GM18909 (cell line): Measurements from ENCODE around the gene TRPM2.

Experiments used
- ATAC-seq: cut with Tn5 transposase; IDR thresholded peaks from one replicate; pipeline ENCODE4 v1.9.1; 2021; ENCODE audit warnings: mild to moderate bottlenecking; ENCODE audit not compliant: unreplicated experiment, poor library complexity

TRPM2 gene

DNA sequence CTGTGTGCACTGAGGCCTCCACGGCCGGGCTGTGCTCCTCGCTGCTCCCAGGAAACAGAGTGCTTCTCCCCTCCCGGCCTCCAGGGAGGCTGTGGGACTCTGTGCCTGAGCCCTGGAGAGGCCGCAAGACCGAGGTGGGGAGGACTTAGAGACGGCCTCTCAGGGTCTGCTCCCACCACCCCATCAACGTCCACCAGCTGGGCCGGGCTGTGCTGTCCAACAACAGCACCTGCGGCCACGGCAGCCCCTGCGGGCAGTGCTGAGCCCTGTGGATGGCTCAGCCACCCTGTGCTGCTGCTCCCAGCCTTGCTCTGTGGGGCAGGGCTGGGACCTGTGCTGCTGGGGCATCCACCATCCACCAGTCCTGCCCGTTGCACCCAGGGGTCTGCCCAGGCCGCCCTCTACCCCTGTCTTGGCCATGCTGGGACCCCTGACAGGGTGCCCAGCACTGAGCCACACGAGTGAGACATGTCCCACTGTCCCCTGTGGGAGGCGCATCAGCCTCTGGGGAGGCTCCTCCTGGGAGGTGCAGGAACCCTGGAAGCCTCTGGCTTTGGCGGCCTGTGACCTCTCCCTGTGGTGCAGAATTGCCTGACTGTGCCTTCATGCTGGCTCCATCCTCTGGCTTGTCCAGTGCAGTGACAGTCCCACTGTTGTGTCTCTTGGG lies 70.7 kb downstream of the TRPM2 start:
- no peak for ATAC-seq

DNA sequence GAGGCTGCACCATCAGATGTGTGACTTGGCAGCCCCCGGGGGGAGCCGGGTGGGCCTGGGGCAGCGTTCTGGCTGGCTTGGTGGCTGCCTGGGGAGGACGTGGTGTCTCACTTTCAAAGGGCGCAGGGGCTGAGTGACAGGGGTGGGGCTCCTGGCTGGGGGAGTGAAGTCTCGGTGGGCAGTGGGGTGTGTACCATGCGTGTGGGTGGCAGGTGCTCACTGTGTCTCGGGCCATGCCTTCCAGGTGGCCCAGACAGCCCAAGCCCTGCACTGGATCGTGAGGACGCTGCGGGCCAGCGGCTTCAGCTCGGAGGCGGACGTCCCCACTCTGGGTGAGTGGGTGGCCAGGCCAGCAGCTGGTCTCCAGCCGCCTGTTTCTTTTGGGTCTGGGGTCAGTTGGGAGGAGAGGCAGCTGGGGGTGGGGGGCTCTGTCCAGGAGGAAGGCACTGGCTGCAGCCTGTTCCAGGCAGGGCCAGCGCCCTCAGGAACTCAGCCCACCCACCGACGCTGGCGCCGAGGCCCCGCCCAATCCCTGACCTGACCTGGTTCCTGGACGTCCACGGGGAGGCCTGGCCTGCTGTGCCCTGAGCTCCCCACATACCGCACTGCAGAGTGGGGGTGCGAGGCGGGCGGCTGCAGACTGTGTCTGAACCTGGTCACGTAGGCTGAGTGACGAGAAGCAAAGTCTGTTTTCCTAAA lies 71.3 kb downstream of the TRPM2 start:
- ATAC-seq: no peak

DNA sequence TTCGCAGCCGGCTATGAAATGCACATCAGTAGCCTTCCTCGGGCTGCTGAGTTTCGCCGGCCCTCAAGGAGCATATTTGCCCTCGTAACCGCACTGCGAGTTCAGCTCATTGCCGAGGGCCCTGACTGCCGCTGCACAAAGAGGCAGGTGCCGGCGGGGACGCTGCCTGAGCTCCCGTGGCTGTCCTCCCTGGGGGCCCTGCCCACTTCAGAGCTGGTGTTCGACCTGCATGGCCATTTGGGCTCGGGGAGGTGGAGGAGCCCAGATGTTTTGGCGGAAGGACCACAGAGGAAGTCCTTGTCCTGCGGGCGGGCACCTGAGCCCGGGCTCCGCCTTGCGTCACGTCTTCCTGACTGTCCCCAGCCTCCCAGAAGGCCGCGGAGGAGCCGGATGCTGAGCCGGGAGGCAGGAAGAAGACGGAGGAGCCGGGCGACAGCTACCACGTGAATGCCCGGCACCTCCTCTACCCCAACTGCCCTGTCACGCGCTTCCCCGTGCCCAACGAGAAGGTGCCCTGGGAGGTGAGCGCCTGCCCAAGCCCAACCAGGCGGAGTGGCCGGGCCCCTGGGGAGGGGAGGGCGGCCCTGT lies 72.0 kb downstream of the TRPM2 start:
- ATAC-seq: no peak

DNA sequence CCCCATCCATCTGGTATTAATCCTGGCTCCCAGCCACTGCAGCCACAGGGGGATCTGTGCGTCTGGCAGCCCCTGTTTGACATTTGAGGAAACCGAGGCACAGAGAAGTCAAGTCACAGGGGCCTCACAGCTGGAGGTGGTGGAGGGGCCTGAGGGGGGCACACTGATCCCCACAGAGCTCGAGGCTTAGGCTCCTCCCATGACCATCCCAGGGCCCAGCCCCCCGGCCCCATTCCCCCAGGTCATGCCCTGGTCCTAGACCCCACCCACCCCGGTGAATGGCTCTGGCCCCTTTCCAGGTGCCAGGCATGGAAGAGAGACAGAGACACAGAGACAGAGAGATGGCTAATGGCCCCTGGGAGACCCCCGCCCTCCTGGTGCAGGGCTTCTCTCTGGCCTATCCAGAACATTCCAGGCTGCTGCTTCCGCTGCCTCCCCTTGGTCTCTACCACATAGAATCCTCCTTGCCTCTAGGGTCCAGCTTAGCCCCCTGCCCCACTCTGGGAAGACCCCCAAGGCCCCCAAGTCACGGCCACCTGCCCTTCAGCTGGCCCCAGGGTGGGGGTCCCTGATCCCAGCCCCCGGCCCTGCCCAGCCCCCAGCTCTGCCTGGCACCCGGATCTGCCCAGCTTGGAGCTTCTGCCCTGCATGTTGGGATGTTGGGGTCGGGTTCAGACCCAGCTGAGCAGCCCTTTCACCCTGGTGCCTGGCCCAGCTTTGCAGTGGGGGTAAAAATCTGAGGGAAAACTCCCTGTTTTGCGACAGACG lies 72.7 kb downstream of the TRPM2 start:
- ATAC-seq: no peak

DNA sequence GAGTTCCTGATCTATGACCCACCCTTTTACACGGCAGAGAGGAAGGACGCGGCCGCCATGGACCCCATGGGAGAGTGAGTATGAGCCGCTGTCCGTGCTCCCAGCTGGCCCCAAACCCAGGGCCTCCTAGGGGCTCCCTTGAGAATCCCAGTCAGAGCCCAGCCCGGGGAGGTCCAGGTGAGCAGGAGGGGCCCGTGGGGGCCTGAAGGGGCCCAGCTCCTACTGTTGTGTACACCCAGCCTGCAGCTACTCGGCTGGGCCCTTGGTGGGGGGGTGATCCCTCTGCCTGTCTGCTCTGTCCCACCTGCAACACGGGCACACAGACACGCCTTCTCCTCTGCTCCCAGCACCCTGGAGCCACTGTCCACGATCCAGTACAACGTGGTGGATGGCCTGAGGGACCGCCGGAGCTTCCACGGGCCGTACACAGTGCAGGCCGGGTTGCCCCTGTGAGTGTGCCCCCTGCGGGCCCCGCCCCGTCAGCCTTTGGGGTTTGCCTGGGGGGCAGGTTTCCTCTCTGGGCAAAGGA lies 73.3 kb downstream of the TRPM2 start:
- ATAC-seq: no peak

GRCh38 chr21:44427241-44428120 lies 74.1 kb downstream of the TRPM2 start:
- no peak for ATAC-seq

- no peak for ATAC-seq
These were observed 75.0 kb downstream of the TRPM2 start for GRCh38 chr21:44428281-44428960.

DNA sequence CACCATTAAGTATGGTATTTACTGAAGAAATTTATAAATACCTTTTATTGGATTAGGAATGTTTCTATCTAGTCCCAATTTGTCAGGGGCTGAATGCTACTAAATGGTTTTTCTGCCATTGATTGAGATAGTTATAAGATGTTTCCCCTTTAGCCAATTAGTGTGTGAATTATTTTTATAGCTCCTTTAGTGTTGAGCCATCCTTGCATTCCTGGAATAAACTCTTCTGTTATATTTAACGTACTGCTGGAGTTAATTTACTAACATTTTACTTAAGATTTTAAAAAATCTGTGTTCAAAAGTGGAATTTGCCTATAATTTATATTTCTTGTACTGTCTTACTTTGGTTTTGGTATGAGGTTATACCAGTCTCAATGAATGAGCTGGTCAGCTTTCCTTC lies 76.5 kb downstream of the TRPM2 start:
- no peak for ATAC-seq

DNA sequence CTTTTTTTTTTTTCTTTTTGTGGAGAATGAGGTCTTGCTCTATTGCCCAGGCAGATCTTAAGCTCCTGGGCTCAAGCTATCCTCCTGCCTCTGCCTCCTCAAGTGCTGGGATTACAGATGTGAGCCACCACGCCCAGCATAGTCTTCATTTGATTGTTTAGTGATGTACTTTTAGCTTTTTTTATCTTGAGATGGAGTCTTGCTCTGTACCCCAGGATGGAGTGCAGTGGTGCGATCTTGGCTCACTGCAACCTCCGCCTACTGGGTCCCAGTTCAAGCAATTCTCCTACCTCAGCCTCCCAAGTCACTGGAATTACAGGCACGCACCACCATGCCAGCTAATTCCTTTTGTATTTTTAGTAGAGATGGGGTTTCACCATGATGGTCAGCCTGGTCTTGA lies 77.9 kb downstream of the TRPM2 start:
- ATAC-seq: no peak

GRCh38 chr21:44432841-44433790 lies 79.7 kb downstream of the TRPM2 start:
- ATAC-seq: no peak

GRCh38 chr21:44433791-44434567 lies 80.6 kb downstream of the TRPM2 start:
- ATAC-seq: no peak

DNA sequence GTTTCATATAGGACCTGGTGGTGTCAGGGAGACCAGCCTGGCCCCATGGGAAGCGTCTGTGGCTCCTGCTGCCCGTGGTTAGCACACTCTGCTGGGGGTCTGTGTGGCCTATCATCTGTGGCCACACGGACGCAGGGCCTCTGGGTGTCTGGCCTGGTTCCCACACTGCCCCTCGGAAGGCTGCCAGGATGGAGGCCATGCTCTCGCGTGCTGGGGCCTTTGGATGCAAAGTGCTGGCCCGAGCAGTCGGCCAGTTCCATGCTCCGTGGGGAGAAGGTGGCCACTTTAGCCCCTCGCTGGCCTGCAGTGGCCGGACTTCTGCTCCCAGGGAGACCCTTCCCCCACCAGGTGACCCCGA lies 81.1 kb downstream of the TRPM2 start:
- no peak for ATAC-seq

- no peak for ATAC-seq
These were observed 81.7 kb downstream of the TRPM2 start for GRCh38 chr21:44434936-44435635.

- ATAC-seq: no peak
These were observed 82.7 kb downstream of the TRPM2 start for GRCh38 chr21:44436111-44436611.

DNA sequence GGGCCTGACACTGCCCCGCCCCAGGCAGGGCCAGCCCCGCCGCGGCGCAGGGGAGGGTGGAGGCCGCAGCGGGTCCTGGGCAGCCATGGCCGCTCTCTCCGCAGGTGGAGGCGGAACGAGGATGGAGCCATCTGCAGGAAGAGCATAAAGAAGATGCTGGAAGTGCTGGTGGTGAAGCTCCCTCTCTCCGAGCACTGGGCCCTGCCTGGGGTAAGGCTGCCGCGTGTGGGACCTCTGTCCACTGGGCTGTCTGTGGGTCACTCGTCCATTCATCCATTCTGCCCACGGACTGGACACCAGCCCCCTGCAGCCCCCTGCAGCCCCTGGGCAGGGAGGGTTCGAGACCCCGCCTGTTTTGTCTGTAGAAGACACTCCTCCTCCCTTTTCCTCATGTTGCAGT lies 83.5 kb downstream of the TRPM2 start:
- no peak for ATAC-seq

DNA sequence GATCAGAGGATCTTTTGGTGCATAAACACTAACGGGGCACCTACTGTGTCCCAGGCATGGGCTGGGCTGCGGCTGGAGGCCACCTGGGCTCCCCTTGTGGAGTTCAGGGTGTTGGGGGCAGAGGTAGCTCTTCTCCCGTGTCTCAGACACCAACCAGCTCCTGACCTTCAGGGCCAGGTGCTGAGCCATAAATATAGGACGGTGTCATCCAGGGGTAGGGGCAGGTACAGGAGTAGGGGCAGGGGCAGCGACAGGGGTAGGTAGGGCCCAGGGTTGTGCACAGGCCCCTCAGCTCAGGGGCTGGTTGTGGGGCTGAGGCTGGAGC lies 83.9 kb downstream of the TRPM2 start:
- ATAC-seq: no peak
